HL-60/S4 (cell line): ENCODE measurements around the gene GRIFIN.
"Not testable (repeated sequence)": the region's sequence is repeated elsewhere in the genome, so short reads cannot be mapped to it uniquely, and the experiment has no call there.

Experiments
- in situ Hi-C: fragments of 300-500 bp; cut with MboI; formaldehyde crosslinking; loops from 2 replicates; pipeline ENCODE4 v1.14.3; 2022; ENCODE audit warnings: low sequenced_read_pairs

The GRIFIN gene

GRCh38 chr7:2480070-2480408 is 3.8 kb upstream of the GRIFIN start:
- in situ Hi-C loops: no loop called here

- in situ Hi-C loops: no loop called here
These were observed 3.3 kb upstream of the GRIFIN start for GRCh38 chr7:2479276-2480069.

- in situ Hi-C loops: no loop called here
These were observed 2.6 kb upstream of the GRIFIN start for GRCh38 chr7:2478800-2479199.

- in situ Hi-C loops: no loop called here
These were observed 2.2 kb upstream of the GRIFIN start for GRCh38 chr7:2478399-2478785.

- in situ Hi-C loops: no loop called here
These were observed 1.5 kb upstream of the GRIFIN start for GRCh38 chr7:2477447-2478398.

- in situ Hi-C loops: no loop called here
These were observed 713 bp upstream of the GRIFIN start for GRCh38 chr7:2476776-2477446.

DNA sequence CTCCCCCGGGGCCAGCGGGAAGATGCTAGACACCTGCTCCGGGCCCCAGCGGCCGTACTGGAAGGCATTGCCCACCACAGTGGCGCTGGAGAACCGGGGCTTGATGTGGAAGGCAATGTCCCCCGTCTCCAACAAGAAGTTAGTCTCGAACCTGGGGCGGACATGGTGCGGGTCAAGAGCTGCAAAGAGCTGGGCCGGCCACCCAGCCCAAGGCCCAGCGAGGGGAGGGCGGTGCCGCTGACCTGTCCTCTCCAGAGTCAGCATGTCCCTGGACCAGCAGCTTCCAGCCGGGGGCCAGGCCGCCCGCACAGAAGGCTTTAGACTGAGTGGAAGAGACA is 551 bp downstream of the GRIFIN start:
- in situ Hi-C loops: no loop called here

GRCh38 chr7:2474813-2475677 is 1.2 kb downstream of the GRIFIN start:
- in situ Hi-C loops: no loop called here

- in situ Hi-C loops: no loop called here
These were observed 2.0 kb downstream of the GRIFIN start for GRCh38 chr7:2474224-2474623.

GRCh38 chr7:2473496-2474180 is 2.6 kb downstream of the GRIFIN start:
- in situ Hi-C loops: no loop called here

DNA sequence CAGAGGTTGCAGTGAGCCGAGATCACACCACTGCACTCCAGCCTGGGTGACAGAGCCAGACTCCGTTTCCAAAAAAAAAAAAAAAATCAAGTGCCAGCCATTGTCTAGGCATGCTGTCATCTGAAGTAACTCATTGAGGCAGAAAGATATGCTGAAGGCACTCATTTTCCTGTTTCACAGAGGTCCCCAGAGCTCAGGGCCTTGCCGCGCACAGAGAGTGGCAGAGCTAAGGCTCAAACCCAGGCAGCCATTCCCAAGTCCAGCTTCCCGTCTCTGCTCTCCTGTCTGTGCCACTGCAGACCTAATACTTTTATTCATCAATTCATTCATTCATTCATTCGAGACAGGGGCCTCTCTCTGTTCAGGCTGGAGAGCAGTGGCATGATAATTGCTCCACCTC is 3.5 kb downstream of the GRIFIN start:
- in situ Hi-C loops: no loop called here

DNA sequence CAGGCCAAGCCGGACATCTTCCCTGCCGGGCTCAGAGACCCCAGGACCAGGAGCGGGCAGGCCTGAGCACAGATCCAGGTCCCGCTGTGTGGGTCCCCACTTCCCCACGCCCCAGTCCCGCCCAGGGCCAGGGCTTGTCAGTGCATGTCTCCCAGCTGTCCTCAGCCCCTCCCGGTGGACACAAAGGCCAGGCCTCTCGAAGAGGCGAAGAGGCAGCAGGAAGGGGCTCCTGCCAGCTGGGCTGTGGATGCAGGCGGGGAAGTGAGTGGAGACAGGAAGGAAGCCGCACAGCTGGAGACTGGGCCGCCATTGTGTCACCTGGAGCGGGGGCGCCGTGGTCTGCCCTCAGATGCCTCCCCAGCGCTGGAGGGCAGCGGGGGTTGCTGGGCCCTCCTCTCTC is 4.8 kb downstream of the GRIFIN start:
- in situ Hi-C loops: no loop called here

DNA sequence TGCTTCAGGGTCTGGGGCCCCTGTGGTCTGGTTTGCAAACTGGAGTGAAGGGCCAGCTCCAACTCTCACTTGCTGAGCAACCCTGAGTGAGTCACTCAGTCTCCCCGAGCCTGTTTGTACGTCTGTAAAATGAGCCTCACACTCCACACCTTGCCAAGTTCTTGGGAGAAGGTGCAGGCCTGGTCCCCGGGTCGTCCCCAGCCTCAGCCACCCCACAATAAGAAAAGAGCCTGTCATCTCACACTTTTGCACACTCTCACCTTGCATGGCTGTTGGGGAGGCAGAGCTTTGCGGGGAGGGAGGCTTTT is 5.2 kb downstream of the GRIFIN start:
- in situ Hi-C loops: no loop called here

DNA sequence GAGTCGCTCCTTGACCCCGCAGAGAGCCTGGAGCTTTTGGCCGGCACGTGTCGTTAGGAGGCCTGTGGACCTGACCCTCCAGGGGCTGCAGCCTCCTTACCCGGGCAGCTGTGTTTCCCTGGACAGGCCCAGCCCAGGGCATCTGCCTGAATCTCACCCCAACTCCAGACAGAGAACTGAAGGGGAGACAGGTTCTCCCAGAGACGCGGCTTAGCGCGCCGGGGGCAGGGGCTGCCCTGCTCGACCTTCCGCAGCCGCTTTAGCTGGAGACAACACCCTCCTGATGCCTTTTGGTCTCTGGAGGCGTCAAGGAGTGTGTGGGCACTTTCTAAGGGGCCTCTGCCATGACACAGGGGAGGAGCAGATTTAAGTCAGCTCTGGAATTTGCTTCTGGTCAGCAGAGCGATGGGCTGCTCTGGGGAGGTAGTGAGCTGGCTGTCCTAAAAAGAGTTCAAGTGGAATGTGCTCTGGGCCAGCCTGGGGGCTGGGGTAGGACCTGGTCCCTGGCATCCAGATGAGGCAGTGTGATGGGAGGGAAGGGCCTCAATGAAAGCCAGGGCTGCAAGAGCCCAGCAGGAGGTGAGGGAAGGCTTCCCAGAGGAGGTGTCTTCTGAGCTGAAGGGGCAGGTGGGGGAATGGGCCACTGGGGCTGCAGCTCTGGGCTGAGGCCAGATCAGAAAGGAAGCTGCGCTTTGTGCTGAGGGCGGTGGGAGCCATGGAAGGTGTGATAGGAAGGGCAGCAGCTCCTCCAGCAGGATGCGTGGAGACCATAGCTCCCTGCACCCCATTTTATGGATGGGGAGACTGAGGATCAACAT is 5.8 kb downstream of the GRIFIN start:
- in situ Hi-C loops: no loop called here

- in situ Hi-C loops: not testable (repeated sequence)
These were observed 6.6 kb downstream of the GRIFIN start for GRCh38 chr7:2469460-2470203.

- in situ Hi-C loops: no loop called here
These were observed 8.0 kb downstream of the GRIFIN start for GRCh38 chr7:2468227-2468626.

GRCh38 chr7:2466675-2467074 is 9.5 kb downstream of the GRIFIN start:
- in situ Hi-C loops: no loop called here

DNA sequence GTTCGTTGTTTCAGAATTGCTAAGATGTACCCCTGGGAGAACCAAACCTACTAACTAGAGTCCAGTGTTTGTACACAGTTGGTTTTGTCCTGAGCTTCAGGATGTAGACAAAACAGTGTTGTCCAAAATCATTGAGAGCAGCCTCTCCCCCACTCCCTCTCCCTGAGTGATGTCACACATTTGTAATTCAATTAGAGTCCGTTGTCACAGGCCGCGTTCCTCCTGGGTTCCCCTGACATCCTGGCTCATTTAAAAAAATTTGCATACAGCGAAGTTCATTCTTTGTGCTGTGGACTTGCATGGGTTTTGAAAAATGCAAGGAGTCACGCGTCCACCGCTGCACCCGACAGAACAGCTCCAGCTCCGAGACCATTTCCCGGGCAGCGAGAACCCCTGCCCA is 10.3 kb downstream of the GRIFIN start:
- in situ Hi-C loops: no loop called here

GRCh38 chr7:2462731-2463130 is 13.5 kb downstream of the GRIFIN start:
- in situ Hi-C loops: no loop called here
